ENCODE data around the gene TMEM179. TPM values are rescaled to one million over a fixed set of nuclear protein-coding genes. Genes with fewer than 3 reads are reported as not detected.

The TMEM179 gene
- total and polyA plus RNA-seq, 3 donors from 2014 or later = 4.9 to 12.1 (median 9.8) TPM

GRCh38 chr14:104596451-104596918 is 8.1 kb downstream of the TMEM179 start:
- 94 to 96% methylated on average over 6 to 11 of the region's 11 CpGs for WGBS, 2 donors
- no peak overlapping the region for H3K27ac ChIP-seq
- intact Hi-C loops (cut with DNase I; ENCODE audit: low total_unique reads) = no loop called here
- H3K4me1 ChIP-seq = no peaks in the 10 kb centered on the region
- TF ChIP-seq POLR2A (IDR thresholded peaks at IDR 0.05) = no peak
- TF ChIP-seq CTCF (IDR thresholded peaks at IDR 0.05) = no peak
- H3K27me3 ChIP-seq = no peaks in the 10 kb centered on the region
- no peaks in the 10 kb centered on the region for H3K9me3 ChIP-seq
- no peaks in the 10 kb centered on the region for H3K36me3 ChIP-seq (ENCODE audit: low read depth, missing control alignments)
- no peak overlapping the region for H3K4me3 ChIP-seq
- DNase-seq = no peak

DNA sequence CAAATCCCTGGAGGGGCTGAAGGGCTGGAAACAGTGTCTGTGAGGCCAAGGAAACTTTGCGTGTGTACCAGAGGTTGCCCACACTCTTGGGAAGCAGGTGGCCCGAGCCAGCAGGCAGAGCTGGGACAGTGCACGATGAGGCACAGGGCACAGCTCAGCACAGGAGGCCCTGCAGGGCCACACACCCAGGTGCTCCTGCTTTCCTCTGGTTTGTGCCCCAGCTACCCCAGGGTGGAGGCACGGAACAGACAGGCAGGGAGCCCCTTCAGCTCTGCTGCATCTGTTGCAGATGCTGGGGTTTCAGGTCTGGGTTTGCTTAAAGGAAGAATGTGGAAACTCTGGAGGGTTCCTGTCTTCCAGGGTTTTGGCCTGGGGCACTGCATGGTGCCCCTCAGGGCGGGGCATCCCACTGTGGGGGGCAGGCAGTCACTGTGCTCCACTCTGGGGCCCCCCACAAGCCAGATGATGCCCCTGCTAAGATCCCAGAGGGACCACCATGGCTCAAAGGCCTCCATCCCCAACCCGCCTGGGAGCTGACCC is 8.6 kb downstream of the TMEM179 start:
- DNase-seq = no peak
- TF ChIP-seq CTCF (IDR thresholded peaks at IDR 0.05) (no peak), POLR2A (IDR thresholded peaks at IDR 0.05) (no peak)
- Histone ChIP-seq H3K27ac (no peak overlapping the region), H3K36me3 (ENCODE audit: low read depth, missing control alignments) (no peaks in the 10 kb centered on the region), H3K4me1 (no peaks in the 10 kb centered on the region), H3K27me3 (no peaks in the 10 kb centered on the region), H3K9me3 (no peaks in the 10 kb centered on the region), H3K4me3 (no peak overlapping the region)
- intact Hi-C loops (cut with DNase I; ENCODE audit: low total_unique reads) = no loop called here
- WGBS, 2 donors = 82 to 93% methylated on average over 3 to 6 of the region's 6 CpGs

DNA sequence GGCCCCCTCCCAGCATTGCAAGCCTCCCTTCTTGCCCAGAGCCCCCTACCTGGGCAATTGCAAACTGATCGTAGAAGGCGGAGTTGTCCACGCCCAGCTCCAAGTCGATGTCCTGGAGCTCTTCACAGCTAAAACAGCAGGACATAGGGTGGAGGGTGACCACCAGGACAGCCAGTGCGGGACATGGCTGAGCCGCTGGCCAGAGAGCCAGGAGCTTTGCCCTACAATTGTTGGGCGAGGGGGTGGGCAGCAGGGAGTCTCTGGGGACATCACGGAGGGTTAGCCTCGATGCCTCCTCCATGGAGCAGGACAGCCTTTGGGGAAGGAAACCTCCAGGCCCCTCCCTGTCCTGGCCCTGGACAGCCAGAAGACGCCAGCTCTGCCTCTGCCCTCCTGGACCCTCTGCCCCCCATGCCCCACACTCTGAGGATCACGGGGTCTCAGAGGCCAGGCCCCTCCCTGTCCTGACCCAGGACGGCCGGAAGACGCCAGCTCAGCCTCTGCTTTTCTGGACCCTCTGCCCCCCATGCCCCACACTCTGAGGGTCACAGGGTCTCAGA is 9.4 kb downstream of the TMEM179 start:
- TF ChIP-seq POLR2A (IDR thresholded peaks at IDR 0.05) = no peak
- no peak for TF ChIP-seq CTCF (IDR thresholded peaks at IDR 0.05)
- Histone ChIP-seq H3K4me1 (no peaks in the 10 kb centered on the region), H3K9me3 (no peaks in the 10 kb centered on the region), H3K27ac (no peak overlapping the region), H3K27me3 (no peaks in the 10 kb centered on the region), H3K4me3 (no peak overlapping the region), H3K36me3 (ENCODE audit: low read depth, missing control alignments) (no peaks in the 10 kb centered on the region)
- DNase-seq = no peak
- intact Hi-C loops (cut with DNase I; ENCODE audit: low total_unique reads) = no loop called here
- 90 to 93% methylated on average over 9 to 14 of the region's 14 CpGs for WGBS, 2 donors

GRCh38 chr14:104594310-104595046 is 10.1 kb downstream of the TMEM179 start:
- H3K27ac ChIP-seq = no peak overlapping the region
- TF ChIP-seq POLR2A (IDR thresholded peaks at IDR 0.05) (no peak), CTCF (IDR thresholded peaks at IDR 0.05) (no peak)
- no peak for DNase-seq
- H3K9me3 ChIP-seq = no peaks in the 10 kb centered on the region
- no peaks in the 10 kb centered on the region for H3K36me3 ChIP-seq (ENCODE audit: low read depth, missing control alignments)
- intact Hi-C loops (cut with DNase I; ENCODE audit: low total_unique reads) = no loop called here
- H3K4me3 ChIP-seq = no peak overlapping the region
- WGBS, 2 donors = 90 to 100% methylated on average over 4 to 15 of the region's 15 CpGs
- H3K4me1 ChIP-seq = no peaks in the 10 kb centered on the region
- H3K27me3 ChIP-seq = no peaks in the 10 kb centered on the region
